ENCODE measurements around the gene CSRP2.

DNA sequence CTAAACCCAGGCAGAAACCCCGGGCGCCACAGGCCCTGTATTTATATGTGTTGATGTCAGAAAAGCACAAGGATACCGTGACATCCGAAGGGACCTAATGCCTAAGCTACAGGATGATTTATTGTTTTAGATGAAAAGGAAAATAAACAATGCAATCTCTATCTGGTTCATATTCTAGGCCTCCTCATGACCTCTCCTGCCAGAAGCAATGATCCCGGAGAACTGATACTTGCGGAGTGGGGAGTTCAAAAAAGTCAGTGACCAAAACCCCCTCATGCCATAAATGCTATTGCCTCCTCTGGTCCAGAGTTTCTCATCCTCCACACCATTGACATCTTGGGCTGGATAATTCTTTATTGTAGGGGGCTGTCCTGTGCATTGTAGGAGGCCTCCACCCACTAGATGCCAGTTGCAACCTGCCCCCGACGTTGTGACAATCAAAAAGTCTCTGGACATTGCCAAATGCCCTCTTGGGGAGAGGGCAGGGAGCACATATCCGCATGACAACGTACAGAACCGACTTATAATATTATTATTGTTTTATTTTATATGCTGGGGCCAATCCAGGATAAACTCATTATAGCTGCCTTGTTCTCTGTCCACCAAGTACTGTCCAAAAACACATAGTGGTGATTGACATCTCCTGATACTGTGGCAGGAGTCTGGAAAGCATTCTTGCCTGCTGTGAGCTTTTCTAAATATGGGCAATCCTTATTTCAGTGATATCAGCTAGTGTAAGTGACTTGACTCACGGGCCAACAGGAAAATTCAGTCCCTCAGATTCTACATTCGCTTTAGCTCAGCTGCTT, 1.1 kb upstream of the CSRP2 start:
- TF ChIP-seq, protein P1, sequence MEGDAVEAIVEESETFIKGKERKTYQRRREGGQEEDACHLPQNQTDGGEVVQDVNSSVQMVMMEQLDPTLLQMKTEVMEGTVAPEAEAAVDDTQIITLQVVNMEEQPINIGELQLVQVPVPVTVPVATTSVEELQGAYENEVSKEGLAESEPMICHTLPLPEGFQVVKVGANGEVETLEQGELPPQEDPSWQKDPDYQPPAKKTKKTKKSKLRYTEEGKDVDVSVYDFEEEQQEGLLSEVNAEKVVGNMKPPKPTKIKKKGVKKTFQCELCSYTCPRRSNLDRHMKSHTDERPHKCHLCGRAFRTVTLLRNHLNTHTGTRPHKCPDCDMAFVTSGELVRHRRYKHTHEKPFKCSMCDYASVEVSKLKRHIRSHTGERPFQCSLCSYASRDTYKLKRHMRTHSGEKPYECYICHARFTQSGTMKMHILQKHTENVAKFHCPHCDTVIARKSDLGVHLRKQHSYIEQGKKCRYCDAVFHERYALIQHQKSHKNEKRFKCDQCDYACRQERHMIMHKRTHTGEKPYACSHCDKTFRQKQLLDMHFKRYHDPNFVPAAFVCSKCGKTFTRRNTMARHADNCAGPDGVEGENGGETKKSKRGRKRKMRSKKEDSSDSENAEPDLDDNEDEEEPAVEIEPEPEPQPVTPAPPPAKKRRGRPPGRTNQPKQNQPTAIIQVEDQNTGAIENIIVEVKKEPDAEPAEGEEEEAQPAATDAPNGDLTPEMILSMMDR (IDR thresholded peaks at IDR 0.05) = peak in 2 of 5 experiments; percentile 3 to 38
- TF ChIP-seq POLR2A (IDR thresholded peaks at IDR 0.05) = no peak

All from transverse colon (tissue), 3 donors.